DMS153 (cell line): ENCODE measurements around the gene KLHL22.
"Not testable (repeated sequence)": the region's sequence is repeated elsewhere in the genome, so short reads cannot be mapped to it uniquely, and the experiment has no call there.

Source experiments
- DNase-seq: peaks from one replicate; lab custom pipeline; 2025; lab: John Stamatoyannopoulos, UW

The KLHL22 gene

GRCh38 chr22:20504293-20504922, 8.8 kb upstream of the KLHL22 start:
- DNase-seq, result not testable (repeated sequence)

GRCh38 chr22:20503816-20504215, 8.2 kb upstream of the KLHL22 start:
- no peak for DNase-seq

DNA sequence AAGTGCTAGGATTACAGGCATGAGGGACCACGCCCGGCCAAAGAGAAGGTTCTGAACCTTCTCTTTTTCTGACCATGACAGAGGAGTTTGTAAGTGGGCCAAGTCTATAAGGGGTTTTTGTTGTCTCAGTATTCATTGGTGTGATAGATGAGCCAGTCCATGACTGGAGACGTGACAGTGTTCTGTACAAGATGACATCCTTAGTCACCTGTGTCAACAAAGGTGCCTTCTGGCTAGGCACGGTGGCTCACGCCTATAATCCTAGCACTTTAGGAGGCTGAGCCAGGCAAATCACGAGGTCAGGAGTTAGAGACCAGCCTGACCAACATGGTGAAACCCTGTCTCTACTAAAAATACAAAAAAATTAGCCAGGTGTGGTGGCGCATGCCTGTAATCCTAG, 4.2 kb upstream of the KLHL22 start:
- no peak for DNase-seq

DNA sequence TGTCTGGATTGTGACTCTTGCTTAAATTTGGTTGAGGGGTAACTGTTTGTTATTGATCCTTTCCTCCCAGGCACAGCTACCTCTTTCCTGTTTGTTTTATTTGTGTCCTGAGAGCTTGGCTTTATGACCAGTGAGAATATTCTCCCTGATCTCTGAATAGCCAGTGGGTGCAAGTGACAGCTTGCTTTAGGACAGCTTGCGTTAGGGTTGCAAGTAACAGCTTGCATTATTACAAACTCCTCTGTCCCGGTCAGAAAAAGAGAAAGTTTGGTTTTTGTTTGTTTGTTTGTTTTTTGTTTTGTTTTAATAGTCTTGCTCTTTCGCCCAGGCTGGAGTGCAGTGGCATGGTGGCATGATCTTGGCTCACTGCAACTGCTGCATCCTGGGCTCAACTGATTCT, 3.3 kb upstream of the KLHL22 start:
- no peak for DNase-seq

DNA sequence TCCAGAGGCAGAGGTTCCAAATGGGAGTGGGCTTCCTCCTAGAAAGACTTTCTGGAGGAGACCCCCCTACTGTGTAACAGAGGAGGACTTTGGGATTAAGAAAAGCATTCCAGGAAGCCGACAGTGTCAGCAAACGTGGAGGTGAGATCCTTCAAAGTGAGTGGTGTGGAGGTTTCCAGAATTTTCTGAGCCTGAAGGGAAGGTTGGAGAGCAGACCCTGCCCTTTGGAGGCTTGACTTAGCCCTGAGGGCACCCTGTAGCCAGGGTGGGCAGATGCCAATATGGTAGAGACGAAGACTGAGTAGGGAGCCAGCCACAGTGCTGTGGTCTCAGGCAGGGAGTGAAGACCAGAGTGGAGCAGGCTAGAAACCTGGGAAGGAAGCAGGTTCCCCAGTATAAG, 1.8 kb upstream of the KLHL22 start:
- DNase-seq, result no peak

GRCh38 chr22:20495861-20496681, 476 bp upstream of the KLHL22 start:
- DNase-seq, result peak; percentile 73

DNA sequence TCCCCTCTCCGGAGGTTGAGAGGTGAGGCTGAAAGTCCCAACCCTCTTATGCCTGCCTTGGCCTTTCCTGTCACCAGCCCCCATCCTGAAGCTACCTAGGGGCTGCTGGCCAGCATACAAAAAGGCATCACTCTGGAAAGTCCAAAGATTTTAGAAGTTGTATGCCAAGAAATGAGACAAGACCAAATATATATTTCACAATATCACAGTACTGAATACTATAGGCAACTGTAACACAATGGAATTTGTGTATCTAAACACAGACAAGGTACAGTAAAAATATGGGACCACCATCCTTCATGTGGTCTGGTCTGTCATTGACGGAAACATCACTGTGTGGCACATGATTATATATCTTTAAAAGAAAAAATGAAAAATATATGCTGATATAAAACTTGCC, 4.2 kb downstream of the KLHL22 start:
- no peak for DNase-seq

GRCh38 chr22:20490941-20491307, 4.7 kb downstream of the KLHL22 start:
- no peak for DNase-seq

GRCh38 chr22:20490183-20490940, 5.2 kb downstream of the KLHL22 start:
- DNase-seq, result no peak

DNA sequence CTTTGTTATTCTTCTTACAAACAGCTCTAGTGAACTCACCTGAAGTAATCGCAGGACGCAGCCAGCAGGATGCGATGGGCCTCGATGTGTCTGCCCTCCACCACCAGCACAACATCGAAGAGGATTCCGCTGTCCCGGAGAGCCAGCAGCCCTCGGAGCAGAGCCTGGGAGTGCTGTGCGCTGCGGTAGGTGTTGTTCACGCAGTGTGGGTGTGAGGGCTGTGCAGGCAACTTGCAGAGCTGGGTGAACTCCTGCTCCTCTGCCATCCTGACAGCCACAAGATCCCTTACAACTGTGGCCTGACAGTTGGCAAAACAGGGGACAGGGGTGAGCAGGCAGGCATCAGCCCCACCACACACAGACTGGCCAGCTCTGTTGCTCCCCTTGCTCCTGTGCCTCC, 6.6 kb downstream of the KLHL22 start:
- DNase-seq, result no peak

GRCh38 chr22:20487715-20488114, 7.9 kb downstream of the KLHL22 start:
- no peak for DNase-seq

DNA sequence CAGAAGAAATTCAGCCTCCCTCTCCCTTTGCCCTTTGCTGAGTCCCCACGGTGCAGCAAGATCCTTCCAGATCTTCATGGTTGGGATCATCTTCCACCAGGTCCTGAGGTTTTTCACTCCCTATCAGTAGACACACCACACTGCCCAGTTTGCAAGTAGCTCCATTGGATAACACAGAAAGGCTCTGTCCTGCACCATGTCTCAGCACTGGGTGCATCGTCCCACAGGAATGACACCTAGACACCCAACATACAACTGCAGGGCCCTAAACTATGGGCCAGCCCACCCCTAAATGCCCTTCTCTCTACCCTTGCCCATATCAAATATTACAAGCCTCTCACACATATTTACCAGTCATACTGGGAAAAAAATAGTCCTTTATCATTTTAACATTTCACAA, 9.4 kb downstream of the KLHL22 start:
- DNase-seq, result no peak

- no peak for DNase-seq
Measured at GRCh38 chr22:20484948-20485683, 10.5 kb downstream of the KLHL22 start.

DNA sequence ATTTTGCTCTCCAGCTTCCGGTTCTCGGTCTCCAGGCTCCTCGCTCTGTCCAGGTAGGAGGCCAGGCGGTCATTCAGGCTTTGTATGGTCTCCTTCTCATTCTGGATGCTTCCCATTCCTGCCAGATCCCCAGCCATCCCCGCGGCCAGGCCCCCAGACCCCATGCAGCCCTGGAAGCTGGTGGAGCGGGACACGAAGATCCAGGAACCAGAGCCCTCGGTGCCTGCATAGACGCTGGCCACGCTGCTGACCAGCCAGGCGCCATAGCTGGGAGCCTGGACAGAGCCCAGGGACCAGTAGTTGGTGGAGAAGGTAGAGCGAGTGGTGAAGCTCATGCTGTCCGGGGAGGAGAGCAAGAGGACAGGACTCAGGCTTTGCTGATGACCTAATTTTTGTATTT, 11.8 kb downstream of the KLHL22 start:
- DNase-seq, result no peak

DNA sequence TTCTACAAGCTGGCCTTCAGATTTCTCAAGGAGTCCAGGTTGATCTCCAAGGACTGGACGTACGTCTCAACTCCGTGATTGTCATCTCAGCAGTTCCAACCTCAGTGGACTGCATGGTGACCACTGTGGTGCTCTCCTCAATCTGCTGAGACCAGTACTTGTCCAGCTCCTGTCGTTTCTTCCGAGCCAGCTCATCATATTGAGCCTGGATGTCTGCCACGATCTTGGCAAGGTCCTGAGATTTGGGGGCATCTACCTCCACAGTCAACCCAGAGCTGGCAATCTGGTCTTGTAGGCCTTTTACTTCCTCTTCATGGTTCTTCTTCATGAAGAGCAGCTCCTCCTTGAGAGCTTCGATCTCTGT, 12.5 kb downstream of the KLHL22 start:
- not testable (repeated sequence) for DNase-seq

GRCh38 chr22:20479612-20480196, 15.9 kb downstream of the KLHL22 start:
- DNase-seq, result no peak

DNA sequence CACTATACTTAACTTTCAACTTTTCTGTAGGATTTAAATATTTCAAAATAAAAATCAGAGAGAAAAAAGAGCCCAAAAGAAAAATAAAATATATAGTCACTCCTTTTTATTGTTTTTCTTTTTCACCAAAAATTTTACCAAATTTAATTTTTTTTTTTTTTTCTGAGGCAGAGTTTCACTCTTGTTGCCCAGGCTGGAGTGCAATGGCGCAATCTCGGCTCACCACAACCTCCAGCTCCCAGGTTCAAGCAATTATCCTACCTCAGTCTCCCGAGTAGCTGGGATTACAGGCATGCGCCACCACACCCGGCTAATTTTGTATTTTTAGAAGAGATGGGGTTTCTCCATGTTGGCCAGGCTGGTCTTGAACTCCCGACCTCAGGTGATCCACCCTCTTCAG, 17.5 kb downstream of the KLHL22 start:
- not testable (repeated sequence) for DNase-seq

GRCh38 chr22:20475569-20475968, 20.0 kb downstream of the KLHL22 start:
- not testable (repeated sequence) for DNase-seq

GRCh38 chr22:20475115-20475436, 20.5 kb downstream of the KLHL22 start:
- DNase-seq, result no peak

- DNase-seq, result no peak
Measured at GRCh38 chr22:20472629-20473442, 22.8 kb downstream of the KLHL22 start.

DNA sequence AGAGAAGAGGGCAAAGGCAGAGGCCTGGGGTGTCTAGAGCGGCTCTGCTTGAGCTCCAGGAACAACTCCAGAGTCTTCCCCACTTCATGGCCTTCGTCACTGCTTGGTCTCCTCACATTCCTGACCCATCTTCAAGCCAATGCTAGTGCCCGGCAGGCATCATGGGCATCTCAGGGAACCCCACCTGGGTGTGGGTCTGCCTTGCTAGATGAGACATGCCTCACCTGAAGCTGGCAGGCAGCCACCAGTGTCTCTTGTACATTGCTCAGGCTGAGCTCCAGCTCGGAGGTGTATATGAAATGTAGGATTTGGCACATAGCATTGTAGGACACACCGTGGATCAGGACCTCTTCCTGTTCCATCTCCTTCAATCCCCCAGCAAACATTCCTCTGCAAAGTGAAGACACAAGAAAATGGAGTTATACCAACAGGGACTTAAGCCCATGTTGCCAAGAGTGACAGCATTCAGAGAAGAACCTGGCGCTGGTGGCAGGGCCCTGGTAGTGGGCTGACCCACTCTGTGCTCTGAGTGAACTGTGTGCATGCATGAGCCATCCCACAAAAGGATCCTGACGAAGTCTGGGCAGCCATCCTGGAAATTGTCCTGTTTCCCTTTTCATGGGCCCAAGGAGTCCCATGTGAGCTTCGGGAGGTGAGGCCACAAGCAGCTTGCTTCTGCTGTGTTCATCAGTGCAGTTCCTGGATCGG, 24.3 kb downstream of the KLHL22 start:
- DNase-seq, result no peak
